HL-60 (cell line): Measurements from ENCODE around the gene THSD7B.
"Not testable (repeated sequence)": the region's sequence is repeated elsewhere in the genome, so short reads cannot be mapped to it uniquely, and the experiment has no call there.

ENCODE experiments used
- GABPA ChIP-seq: IDR thresholded peaks from 2 replicates; pipeline ENCODE4 v1.6.1; 2012; ENCODE audit warnings: low read depth
- POLR2AphosphoS5 ChIP-seq: IDR thresholded peaks from 2 replicates; pipeline ENCODE4 v1.6.1; 2012; ENCODE audit warnings: low read depth
- SPI1 ChIP-seq: IDR thresholded peaks from 2 replicates; pipeline ENCODE4 v1.6.1; 2012; ENCODE audit warnings: low read depth, mild to moderate bottlenecking, borderline replicate concordance
- TF ChIP-seq, protein P1 (sequence below): IDR thresholded peaks from one replicate; pipeline ENCODE4 v1.5.1; 2011; ENCODE audit warnings: low read length, control low read depth, inconsistent platforms; ENCODE audit not compliant: insufficient read depth
- TF ChIP-seq, protein P2 (sequence below): IDR thresholded peaks from 2 replicates; pipeline ENCODE4 v1.6.1; 2012; ENCODE audit warnings: low read depth; ENCODE audit not compliant: insufficient replicate concordance

DNA sequence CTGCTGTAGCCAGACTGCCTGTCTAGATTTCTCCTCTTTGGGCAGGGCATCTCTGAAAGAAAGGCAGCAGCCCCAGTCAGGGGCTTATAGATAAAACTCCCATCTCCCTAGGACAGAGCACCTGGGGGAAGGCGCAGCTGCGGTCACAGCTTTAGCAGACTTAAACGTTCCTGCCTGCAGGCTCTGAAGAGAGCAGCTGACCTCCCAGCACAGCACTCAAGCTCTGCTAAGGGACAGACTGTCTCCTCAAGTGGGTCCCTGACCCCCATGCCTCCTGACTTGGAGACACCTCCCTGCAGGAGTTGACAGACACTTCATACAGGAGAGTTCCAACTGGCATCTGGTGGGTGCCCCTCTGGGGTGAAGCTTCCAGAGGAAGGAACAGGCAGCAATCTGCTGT, 336.5 kb downstream of the THSD7B start:
- TF ChIP-seq, protein P1, sequence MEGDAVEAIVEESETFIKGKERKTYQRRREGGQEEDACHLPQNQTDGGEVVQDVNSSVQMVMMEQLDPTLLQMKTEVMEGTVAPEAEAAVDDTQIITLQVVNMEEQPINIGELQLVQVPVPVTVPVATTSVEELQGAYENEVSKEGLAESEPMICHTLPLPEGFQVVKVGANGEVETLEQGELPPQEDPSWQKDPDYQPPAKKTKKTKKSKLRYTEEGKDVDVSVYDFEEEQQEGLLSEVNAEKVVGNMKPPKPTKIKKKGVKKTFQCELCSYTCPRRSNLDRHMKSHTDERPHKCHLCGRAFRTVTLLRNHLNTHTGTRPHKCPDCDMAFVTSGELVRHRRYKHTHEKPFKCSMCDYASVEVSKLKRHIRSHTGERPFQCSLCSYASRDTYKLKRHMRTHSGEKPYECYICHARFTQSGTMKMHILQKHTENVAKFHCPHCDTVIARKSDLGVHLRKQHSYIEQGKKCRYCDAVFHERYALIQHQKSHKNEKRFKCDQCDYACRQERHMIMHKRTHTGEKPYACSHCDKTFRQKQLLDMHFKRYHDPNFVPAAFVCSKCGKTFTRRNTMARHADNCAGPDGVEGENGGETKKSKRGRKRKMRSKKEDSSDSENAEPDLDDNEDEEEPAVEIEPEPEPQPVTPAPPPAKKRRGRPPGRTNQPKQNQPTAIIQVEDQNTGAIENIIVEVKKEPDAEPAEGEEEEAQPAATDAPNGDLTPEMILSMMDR = not testable (repeated sequence)
- TF ChIP-seq POLR2AphosphoS5, GABPA, SPI1: not testable (repeated sequence)
- TF ChIP-seq, protein P2, sequence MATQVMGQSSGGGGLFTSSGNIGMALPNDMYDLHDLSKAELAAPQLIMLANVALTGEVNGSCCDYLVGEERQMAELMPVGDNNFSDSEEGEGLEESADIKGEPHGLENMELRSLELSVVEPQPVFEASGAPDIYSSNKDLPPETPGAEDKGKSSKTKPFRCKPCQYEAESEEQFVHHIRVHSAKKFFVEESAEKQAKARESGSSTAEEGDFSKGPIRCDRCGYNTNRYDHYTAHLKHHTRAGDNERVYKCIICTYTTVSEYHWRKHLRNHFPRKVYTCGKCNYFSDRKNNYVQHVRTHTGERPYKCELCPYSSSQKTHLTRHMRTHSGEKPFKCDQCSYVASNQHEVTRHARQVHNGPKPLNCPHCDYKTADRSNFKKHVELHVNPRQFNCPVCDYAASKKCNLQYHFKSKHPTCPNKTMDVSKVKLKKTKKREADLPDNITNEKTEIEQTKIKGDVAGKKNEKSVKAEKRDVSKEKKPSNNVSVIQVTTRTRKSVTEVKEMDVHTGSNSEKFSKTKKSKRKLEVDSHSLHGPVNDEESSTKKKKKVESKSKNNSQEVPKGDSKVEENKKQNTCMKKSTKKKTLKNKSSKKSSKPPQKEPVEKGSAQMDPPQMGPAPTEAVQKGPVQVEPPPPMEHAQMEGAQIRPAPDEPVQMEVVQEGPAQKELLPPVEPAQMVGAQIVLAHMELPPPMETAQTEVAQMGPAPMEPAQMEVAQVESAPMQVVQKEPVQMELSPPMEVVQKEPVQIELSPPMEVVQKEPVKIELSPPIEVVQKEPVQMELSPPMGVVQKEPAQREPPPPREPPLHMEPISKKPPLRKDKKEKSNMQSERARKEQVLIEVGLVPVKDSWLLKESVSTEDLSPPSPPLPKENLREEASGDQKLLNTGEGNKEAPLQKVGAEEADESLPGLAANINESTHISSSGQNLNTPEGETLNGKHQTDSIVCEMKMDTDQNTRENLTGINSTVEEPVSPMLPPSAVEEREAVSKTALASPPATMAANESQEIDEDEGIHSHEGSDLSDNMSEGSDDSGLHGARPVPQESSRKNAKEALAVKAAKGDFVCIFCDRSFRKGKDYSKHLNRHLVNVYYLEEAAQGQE = not testable (repeated sequence)
